HG03439 (cell line): ENCODE measurements around the gene HDAC6.

Experiments
- ATAC-seq: cut with Tn5 transposase; IDR thresholded peaks from one replicate; pipeline ENCODE4 v1.9.1; 2021; ENCODE audit warnings: mild to moderate bottlenecking, moderate library complexity; ENCODE audit not compliant: unreplicated experiment

HDAC6 gene

DNA sequence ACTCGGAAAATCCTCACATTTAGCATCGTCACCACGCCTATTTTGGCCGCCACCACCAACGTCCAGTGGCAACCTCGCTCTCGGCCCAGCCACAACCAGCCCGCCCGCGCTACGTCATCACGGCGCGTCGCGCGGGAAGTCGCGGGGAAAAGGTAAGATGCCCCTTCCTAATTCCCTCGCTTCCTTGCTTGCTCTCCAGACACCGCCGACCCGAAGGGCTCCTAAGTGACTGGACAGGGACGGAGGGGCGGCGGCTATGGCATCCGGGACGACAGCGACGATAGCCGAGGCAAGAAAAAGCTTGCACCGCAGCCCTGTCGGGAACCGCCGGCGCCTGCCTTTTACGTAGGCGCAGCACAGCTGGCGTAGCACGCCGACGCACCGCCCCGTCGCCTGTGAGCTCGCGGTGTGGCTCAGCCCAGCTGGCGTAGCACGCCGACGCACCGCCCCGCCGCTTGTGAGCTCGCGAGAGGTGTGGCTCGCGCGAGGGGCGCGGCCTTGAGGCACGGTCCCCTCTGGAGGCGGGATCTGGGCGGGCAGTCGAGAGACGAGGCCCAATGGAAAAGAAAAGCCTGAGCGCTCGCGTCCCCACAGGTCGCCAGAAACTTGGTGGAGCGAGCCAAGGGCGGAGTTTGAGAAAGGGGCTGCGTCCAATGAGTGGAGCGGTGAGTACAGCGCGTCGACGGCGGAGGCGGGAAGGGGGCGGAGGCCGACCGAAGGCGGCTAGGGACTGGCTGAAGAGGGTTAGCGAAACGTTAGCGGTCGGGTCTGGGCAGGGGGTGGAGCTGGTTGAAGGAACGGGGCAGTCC lies at the start of gene HDAC6:
Gene HDAC6 (plus strand): TSS at position 788 of the 809 bp plus-strand sequence. CDS start 626 bp downstream, outside the sequence.
- peak; percentile 88 for ATAC-seq

DNA sequence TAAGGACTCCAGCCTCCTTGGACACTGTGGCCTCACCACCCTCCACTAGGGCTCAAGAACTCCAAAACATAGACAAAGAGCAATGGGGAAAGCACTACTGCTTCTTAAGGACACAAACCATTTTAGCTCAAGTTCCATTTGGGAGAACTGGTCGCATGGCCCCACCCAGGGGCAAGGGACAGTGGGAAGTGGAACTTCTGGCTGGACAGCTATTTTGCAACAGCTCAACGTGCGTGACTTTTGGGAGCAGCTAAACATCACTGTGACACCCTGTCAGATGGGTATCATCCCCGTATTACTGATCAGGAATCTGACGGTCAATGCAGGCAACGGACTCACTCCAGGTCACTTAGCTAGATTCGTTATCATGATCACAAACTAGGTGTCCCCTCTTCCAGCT lies 49.4 kb upstream of the HDAC6 start:
- no peak for ATAC-seq

DNA sequence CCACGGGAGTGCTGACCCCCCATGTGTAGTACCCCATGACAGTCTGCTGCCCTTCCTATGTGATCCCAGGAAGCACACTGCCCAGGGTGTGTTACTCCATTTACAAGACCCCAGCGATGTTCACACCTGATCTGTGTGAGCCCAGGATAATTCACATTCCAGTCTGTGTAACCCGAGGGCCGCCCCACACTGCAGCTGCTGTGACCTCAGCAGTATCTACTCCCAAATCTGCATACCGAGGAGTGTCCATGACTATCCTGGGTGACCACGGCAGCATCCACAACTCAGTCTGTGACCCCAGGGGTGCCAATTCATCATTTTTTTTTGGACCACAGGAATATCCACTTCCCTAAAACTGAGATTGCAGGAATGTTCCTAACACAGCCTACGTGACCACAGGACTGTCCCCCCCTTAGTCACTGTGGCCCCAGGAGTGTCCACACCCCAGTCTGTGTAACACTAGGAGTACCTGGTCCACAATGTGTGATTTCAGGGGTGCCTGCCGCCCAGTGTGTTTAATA lies 48.1 kb upstream of the HDAC6 start:
- no peak for ATAC-seq

DNA sequence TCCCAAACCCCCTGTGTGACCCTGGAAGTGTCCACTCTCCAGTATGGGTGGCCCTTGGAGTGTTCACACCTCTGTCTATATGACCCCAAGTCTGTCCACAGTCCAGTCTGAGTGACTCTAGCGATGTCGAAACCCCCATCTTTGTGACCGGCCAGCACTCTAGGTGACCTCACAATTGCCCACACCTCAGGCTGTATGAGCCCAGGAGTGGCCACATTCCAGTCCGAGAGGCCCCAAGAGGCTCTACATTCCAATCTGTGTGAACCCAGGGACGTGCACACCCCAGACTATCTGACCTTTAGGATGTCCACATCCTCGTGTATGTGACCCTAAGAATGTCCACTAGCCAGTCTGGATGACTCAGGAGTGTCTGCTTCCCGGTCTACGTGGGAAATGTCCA lies 47.6 kb upstream of the HDAC6 start:
- ATAC-seq: no peak

DNA sequence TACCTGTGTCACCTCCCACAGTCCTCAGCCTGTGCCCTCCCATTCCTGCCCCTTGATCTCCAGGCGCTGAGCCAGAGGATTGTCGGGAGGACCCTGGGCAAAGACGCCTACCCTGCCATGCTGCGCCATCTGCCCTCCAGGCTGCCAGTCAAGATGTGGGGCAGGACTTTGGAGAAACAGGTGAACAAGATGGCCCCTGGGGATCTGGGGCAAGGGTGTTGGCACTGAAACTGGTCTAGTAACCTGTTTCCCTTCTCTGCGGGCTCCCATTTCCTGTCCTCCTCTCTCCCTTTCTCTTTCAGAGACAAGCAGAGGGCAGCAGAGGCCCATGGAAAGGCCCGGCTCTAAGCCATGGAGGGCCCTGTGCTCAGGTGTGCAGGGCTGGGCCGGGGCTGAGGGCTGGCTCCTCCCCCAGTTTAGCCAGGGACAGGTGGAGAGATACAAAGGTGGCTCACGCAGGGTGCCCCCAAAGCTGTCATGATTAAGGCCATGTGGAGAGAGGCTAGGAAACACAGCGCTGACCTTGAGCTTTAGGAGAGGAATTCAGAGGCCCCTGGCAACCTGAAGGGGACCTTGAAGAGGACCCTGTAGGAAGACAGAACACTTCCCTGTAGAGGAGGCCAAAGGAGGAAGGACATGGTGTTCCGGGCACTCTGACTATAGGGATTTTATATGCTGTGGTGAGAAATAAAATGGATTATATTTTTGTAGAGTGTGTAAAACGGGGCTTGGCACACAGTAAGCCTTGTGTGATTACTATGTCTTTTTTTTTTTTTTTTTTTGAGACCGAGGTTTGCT lies 40.0 kb upstream of the HDAC6 start, which contains the start of gene GLOD5:
Gene GLOD5 (plus strand): TSS at position 74 of the 798 bp plus-strand sequence. CDS start 44 bp downstream, at position 118.
- ATAC-seq: no peak

DNA sequence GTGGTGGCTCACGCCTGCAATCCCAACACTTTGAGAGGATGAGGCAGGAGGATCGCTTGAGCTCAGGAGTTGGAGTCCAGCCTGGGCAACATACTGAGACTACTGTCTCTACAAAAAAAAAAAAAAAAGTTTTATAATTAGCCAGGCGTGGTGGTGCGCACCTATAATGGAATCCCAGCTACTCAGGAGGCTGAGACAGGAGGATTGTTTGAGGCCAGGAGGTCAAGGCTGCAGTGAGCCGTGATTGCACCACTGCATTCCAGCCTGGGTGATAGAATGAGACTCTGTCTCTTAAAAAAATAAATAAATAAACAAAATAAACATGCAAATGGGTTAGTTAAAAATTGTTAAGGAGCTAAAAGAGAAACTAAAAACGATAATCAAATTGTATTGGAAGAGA lies 32.6 kb upstream of the HDAC6 start:
- ATAC-seq: no peak

DNA sequence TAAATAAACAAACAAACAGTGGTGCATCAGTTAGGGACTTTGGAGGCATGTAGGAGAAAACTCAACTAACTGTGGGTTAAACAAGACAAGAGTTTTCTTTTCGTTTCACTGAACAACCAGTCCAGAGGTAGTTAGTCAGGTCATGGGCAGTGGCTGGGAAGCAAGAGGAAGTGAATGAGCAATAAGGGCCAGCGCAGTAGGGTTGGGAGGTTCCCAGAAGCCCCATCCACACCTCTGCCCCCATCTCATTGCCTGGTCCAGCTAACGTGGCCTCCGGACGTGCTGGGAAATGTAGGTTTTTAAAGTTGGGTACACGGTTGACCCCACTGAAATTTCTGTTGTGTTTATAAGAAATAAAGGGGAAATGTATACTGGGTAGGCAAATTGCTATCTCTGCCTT lies 31.6 kb upstream of the HDAC6 start:
- no peak for ATAC-seq

DNA sequence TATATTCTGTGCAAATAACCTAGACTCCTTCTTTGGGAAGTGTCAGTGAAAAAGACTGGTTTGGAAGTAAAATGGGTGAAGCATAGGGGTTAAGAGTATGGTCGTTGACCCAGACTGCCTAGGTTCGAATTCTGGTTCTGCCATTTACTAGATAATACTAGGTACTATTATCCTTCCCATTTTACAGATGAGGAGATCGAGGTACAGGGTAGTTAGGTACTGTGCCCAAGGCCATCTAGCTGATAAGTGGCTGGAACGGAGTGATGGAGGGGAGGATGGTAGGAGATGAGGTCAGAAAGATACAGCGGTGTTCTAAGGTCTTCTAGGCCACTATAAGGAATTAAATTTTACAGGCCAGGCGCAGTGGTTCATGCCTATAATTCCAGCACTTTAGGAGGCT lies 29.3 kb upstream of the HDAC6 start:
- ATAC-seq: no peak

DNA sequence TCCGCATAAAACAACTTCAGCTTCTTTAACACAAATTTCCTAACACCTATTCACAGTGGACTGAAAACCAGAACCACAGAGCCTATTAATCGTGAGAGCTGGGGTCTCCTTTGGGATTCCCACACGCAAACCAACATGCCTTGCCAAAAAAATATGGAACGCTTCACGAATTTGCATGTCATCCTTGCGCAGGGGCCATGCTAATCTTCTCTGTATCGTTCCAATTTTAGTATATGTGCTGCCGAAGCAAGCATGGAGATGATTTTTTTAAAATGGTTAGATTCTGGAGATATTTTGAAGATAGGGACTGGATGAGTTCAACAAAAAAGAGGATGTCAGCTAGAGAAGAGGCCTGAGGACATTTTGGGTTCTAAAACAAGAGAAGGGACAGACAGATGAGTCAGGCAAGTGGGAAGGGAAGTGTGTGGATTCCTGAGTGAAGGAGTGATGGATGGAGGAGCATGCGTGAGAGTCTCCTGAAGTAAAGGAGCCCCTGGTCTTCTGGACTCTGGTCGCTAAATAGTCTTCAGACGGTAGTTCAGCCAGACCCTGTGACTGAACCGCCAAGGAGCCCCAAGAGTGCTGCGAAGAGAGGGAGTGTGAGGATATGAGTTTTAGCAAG lies 24.9 kb upstream of the HDAC6 start:
- ATAC-seq: no peak

DNA sequence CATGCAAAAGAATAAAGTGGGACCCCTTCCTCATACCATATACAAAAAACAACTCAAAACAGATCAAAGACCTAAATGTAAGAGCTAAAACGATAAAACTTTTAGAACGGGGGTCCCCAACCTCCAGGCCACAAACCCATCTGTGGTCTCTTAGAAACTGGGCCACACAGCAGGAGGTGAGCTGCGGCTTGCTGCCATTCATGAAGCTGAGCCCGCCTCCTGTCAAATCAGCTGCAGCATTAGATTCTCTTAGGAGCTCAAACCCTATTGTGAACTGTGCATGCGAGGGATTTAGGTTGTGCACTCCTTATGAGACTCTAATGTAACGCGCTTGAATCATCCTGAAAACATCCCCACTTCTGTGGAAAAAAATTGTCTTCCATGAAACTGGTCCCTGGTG lies 22.5 kb upstream of the HDAC6 start:
- ATAC-seq: no peak

DNA sequence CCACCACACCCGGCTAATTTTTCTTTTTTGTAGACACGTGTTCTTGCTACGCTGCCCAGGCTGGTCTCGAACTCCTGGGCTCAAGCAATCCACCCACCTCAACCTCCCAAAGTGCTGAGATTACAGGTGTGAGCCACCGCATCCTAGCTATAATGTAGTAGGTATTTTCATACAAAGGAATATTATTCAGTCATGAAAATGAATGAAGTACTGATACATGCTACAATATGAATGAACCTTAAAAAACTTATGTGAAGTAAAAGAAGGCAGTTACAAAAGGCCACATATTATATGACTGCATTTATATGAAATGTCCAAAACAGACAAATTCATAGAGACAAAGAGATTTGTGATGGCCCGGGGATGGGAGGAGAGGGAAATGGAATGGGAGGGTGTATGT lies 20.2 kb upstream of the HDAC6 start:
- no peak for ATAC-seq

DNA sequence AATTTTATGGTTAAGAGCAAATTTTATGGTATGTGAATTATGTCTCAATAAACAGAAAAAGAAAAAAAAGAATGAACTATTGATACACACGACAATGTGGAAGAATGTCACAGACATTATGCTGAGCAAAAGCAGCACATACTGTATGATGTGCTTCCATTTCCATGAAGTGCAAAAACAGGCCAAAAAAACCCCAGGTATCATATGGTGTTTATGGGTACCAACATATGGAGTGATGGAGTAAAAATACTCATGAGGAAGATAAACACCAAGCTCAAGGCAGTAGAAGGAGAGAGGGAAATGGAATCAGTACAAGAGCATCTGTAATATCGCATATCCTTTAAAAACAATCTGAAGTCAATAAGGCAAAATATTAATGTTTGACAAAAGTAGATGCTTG lies 19.7 kb upstream of the HDAC6 start:
- ATAC-seq: no peak

DNA sequence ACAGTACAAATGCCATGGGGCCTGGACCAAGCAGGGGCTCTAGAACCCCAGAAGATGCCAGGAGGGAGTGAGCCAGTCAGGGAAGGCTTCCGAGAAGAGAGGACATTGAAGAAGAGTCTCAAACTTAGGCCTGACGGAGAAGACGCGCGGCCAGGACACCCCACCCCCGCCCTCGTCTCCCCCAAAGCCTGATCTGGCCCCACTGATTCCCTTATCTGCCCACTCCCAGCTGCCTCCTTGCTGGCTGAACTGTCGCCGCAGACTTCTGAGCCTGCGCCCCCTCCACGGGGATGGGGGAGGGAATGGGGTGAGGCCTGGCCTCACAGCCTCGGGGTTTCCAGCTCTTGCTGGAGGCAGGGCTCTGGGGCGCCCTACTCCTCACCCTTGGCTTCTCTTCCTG lies 19.1 kb upstream of the HDAC6 start:
- ATAC-seq: no peak

DNA sequence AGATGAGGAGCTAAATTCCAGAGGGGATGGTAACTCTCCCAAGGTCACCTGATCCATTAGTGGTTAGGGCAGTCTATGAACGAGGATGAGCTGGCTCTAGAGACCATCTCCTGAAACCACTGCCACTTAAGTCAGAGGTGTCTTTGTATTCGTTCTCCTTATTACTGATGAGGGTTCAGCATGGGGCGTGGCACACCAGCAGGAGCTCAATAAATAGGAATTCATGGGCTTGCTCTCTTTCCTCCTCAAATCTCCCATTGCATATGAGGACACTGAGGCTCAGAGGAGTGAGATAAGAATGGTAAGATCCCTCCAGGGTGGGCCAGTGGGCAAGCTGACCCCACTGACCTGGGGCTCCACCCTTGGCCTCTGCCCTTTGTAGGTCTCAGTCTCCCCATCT lies 17.1 kb upstream of the HDAC6 start:
- no peak for ATAC-seq

DNA sequence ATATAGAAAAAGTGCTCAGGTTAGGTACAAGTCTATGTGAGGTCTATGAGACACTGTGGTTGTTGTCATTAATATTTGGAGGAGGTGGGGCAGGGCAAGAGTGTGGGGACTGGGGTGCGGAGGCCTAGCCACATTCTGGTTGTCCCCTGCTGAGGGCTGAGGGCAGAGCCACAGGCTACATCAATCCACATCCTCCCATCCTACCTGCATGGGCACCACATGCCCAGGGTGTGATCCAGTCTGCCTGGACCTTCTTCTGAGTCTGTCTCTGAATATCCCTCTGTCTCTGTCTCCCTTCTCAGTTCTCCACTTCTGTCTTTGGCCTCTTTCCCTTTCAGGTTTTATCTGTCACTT lies 16.7 kb upstream of the HDAC6 start:
- no peak for ATAC-seq

DNA sequence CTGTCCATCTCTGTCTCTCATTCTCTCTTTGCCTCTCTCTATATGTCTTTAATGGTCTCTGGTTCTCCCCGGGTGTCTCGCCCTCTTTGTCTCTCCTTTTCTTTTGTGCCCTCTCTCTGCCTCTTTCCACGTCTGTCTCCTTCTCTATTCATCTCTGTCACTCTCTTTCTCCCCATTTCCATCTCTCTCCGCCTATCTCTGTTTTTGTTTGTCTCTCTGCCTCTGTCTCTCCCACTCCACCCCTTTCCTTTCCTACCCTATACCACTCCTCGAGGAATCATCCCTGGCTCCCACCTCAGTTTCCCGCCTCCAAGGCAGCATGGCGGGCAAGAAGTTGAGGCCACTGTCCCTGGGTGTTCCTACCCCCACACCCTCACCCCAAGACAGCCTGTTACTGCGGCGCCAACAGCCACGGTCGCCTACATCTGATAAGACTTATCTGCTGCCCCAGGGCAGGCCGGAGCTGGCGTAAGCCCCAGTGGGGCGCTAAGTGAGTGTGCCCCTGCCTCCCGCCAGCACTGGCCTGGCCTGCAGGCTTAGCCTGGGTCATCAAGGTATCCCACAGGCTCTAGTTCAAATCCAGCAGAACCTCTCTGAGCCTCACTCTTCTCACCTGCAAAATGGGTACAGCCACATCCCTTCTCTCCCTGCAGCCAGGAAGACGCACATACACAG lies 16.2 kb upstream of the HDAC6 start:
- no peak for ATAC-seq

DNA sequence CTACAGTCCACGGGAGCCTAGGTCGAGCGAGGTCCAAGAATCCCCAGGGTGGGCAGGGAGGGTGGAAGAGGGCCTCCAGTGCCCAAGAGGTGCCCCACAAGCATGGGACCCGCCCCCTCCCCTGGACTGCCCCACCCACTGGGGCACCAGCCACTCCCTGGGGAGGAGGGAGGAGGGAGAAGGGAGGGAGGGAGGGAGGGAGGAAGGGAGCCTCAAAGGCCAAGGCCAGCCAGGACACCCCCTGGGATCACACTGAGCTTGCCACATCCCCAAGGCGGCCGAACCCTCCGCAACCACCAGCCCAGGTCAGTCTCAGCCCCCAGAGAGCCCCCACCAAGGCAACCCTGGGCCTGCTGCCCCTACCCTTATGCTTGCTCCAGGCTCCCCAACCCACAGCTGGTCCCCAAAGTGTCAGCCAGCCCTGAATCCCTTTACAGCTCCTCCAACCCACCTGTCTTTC lies 15.5 kb upstream of the HDAC6 start, which contains the start of gene GATA1:
Gene GATA1 (plus strand): TSS at position 250 of the 460 bp plus-strand sequence. CDS start 4,520 bp downstream, outside the sequence.
- ATAC-seq: no peak

DNA sequence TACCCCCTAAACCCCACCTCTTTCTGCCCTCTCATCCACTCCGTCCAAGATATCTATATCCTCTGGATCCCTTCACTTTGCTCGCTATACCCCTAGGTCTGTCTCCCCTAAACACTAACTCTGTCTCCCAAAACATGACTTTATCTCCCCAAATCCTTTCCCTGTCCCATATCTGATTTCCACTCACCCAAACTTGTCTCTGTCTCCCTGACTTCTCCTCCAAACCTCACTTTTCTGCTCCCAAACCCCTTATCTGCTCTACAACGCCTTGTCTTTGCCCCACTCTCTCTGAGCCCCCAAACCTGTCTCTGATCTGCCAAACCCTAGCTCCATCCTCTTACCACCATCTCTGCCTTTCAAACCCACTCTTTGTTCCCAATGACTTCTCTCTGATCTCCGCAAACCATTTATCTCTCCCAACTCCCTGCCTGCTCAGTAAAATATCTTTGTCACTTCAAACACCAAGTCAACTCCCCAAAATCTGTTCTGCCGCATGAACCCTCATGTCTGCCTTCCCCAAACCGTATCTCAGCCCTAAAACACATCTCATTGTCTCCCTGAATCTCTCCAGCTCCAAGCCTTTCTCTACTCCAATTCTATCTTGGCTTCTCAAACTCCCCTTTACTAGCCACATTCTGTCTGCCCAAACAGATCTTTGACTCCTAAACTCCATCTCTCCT lies 14.9 kb upstream of the HDAC6 start:
- ATAC-seq: no peak

DNA sequence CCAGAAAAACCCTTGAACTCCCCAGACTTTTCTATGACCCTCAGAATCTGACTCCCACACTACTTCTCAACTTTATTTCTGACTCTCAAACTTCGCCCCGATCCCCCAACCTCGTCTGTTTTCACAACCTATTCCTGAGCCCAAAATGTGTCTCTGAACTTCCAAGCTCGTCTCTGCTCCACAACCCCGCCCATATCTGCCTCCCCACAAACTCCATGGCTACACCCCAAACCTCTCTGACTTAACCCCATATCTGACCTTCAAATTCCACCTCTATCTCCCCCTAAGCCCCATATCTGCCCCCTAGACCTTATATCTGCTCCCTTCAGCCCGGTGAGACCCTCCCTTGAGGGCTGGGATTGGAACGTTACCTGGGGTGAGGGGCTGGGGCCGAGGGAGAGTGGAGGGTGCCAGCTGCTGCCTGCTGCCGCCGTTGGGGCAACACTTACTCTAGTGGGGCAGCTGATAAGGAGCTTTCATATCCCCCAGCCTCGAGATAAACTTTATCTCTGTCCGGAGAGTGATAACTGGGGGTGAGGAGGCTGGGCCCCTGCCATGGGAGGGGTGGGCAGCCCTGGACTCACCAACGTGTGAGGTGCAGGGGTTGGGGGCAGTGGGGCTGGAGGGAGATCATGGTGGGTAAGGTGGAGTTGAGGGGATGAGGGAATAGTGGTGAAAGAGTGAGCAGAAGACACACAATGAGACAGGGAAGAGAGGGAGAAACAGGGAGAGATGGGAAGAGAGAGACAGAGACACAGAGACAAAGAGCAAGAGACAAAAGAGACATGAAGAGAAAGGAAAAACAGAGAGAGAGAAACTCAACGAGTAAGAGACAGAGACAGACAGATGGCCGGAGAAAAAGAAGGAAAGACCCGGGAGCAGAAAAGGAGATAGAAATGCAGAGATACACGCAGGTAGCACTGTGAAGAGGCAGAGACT lies 14.1 kb upstream of the HDAC6 start:
- ATAC-seq: no peak
